ENCODE data around the gene TEX52. TPM values are rescaled to one million over a fixed set of nuclear protein-coding genes. Genes with fewer than 3 reads are reported as not detected.

Gene TEX52
- total and polyA plus RNA-seq, 2 of the 8 experiments (the other 6 are each of a cell fraction or from before 2014, with no cell fraction given), result not detected

DNA sequence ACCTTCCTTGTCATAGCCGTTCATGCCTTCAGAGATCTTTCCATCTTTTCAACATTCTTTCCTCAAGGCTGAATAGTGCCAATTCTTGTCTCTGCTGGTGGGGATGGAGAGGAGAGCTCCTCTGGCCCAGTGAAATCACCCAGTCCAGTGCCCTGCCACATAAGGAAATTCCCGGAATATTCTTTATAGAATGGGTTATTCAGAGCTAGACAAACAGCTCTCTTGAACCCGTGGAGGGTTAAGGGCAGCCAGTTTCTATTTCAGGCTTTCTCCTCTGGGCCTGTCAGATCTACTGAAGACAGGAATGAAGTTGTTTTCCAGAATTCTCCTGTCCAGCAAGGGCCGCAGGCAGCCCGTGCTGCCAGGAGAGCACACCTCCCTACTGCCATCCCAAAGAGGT, 13.9 kb downstream of the TEX52 start:
- H3K9ac ChIP-seq (replicated peaks in 1 of 4; ENCODE audit: extremely low read depth in 1 of 4, low read depth in 3 of 4, low read length in 3 of 4), result no peak overlapping the region
- no peak overlapping the region for H2BK5ac ChIP-seq (ENCODE audit: low read depth, low read length)
- no peak overlapping the region for H3K56ac ChIP-seq (replicated peaks; ENCODE audit: insufficient read length, low read depth, low read length)
- no peak overlapping the region for H2AK5ac ChIP-seq (ENCODE audit: low read depth, low read length)
- peaks cover 0 to 3% of the 10 kb centered on the region in 2 experiments for H4K20me1 ChIP-seq (replicated peaks in 1 of 2; ENCODE audit: control insufficient read depth in 1 of 2, insufficient read depth in 2 of 2, low read length in 2 of 2)
- no peaks in the 10 kb centered on the region for H3K79me2 ChIP-seq (ENCODE audit: control insufficient read depth in 1 of 2, insufficient read depth in 2 of 2, low read length in 2 of 2)
- H3K4me2 ChIP-seq (ENCODE audit: insufficient read depth in 1 of 2, low read depth in 2 of 2, low read length in 2 of 2), result no peak overlapping the region
- no peak overlapping the region for H4K5ac ChIP-seq (ENCODE audit: insufficient read length, low read depth, low read length)
- CTCF ChIA-PET (ENCODE audit: partially characterized antibody), result interaction anchor here (0.9 to 6.3 kb wide), 7 partner anchors 9 to 161 kb away, joined by 3 to 84 read pairs (median 3); partner anchors contain the start of gene TEX52
- no peak overlapping the region for H3K4ac ChIP-seq (replicated peaks; ENCODE audit: insufficient read length, low read depth, low read length)
- no peak overlapping the region for H2AFZ ChIP-seq (ENCODE audit: low read length)
- no peak overlapping the region; the same call in 1 of the 2 replicates for H4K8ac ChIP-seq (ENCODE audit: extremely low read depth, insufficient read depth, low read length)
- H2BK15ac ChIP-seq (ENCODE audit: low read length), result no peak overlapping the region
- no peak overlapping the region for H3K23ac ChIP-seq (ENCODE audit: insufficient read length)
- FAIRE-seq, result no peak
- no peaks in the 10 kb centered on the region for H3K79me1 ChIP-seq (ENCODE audit: low read depth, low read length)
- H3K4me1 ChIP-seq (replicated peaks in 1 of 4; ENCODE audit: control insufficient read depth in 3 of 4, insufficient read depth in 4 of 4, low read length in 3 of 4), result peaks cover 0 to 4% (median 3%) of the 10 kb centered on the region in 4 experiments; a peak in 6 of 7 replicates
- DNase-seq (ENCODE audit: low read depth in 1 of 2, low spot score in 2 of 2), result no peak
- H4K91ac ChIP-seq (replicated peaks; ENCODE audit: insufficient read length, low read length), result no peak overlapping the region
- WGBS, 2 experiments (ENCODE audit: extremely low coverage in 1 of 2, insufficient coverage in 1 of 2, insufficient read length in 1 of 2, insufficient replicate concordance in 2 of 2, low coverage in 1 of 2, low lambda C conversion rate in 2 of 2, missing lambda C conversion rate in 1 of 2), result 96% methylated on average over 5 of the region's 5 CpGs; no CpG with 5 or more reads in 1 of the 2 experiments
- no peaks in the 10 kb centered on the region; a peak in 1 of 8 replicates for H3K36me3 ChIP-seq (ENCODE audit: control insufficient read depth in 2 of 4, insufficient read depth in 4 of 4, low read length in 3 of 4)
- H3K18ac ChIP-seq (ENCODE audit: extremely low read depth, low read length), result no peak overlapping the region
- no peak overlapping the region for H3K14ac ChIP-seq (ENCODE audit: insufficient read length)
- no peaks in the 10 kb centered on the region for H3K9me3 ChIP-seq (ENCODE audit: insufficient read depth in 2 of 2, low read depth in 1 of 2, low read length in 1 of 2)
- H2BK20ac ChIP-seq (ENCODE audit: low read length), result no peak overlapping the region
- no peak overlapping the region for H2BK12ac ChIP-seq (ENCODE audit: low read depth, low read length)
- H3K4me3 ChIP-seq (ENCODE audit: extremely low read depth in 1 of 4, insufficient read depth in 2 of 4, low read depth in 3 of 4, low read length in 4 of 4), result no peak overlapping the region
- H3K27ac ChIP-seq (ENCODE audit: low read depth, low read length), result no peak overlapping the region
- POLR2A ChIA-PET (ENCODE audit: partially characterized antibody), result interaction anchor here (1.0 to 1.3 kb wide), 3 partner anchors 9 to 18 kb away, joined by 4 to 5 read pairs (median 4); no protein-coding TSS in a partner anchor
- no peaks in the 10 kb centered on the region for H3K27me3 ChIP-seq (replicated peaks in 1 of 4; ENCODE audit: control insufficient read depth in 3 of 4, extremely low read depth in 1 of 4, insufficient read depth in 3 of 4, low read length in 3 of 4)
- no peaks in the 10 kb centered on the region for H3K23me2 ChIP-seq (ENCODE audit: low read depth, low read length)
- no peak overlapping the region for H2BK120ac ChIP-seq (replicated peaks; ENCODE audit: low read depth, low read length)
- no peak for TF ChIP-seq KDM1A (IDR thresholded peaks at IDR 0.05; ENCODE audit: borderline replicate concordance, low read length)
- TF ChIP-seq, protein P1, sequence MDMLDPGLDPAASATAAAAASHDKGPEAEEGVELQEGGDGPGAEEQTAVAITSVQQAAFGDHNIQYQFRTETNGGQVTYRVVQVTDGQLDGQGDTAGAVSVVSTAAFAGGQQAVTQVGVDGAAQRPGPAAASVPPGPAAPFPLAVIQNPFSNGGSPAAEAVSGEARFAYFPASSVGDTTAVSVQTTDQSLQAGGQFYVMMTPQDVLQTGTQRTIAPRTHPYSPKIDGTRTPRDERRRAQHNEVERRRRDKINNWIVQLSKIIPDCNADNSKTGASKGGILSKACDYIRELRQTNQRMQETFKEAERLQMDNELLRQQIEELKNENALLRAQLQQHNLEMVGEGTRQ (IDR thresholded peaks at IDR 0.05; ENCODE audit: low read length), result no peak
- no peak for TF ChIP-seq RXRA (IDR thresholded peaks at IDR 0.05; ENCODE audit: insufficient read depth, low read depth, low read length)
- no peak for TF ChIP-seq RAD21 (IDR thresholded peaks at IDR 0.05 in 1 of 2, conservative IDR thresholded peaks at IDR 0.05 in 1 of 2; ENCODE audit: low read depth in 2 of 2, low read length in 2 of 2)
- TF ChIP-seq, protein P2, sequence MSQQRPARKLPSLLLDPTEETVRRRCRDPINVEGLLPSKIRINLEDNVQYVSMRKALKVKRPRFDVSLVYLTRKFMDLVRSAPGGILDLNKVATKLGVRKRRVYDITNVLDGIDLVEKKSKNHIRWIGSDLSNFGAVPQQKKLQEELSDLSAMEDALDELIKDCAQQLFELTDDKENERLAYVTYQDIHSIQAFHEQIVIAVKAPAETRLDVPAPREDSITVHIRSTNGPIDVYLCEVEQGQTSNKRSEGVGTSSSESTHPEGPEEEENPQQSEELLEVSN (IDR thresholded peaks at IDR 0.05), result no peak
- no peak for TF ChIP-seq TEAD4 (IDR thresholded peaks at IDR 0.05; ENCODE audit: low read depth, low read length)
- TF ChIP-seq TAF7 (optimal IDR thresholded peaks at IDR 0.05; ENCODE audit: borderline replicate concordance, low read depth, low read length), result no peak
- TF ChIP-seq RBBP5 (IDR thresholded peaks at IDR 0.05; ENCODE audit: borderline replicate concordance, low read depth, low read length), result no peak
- no peak for TF ChIP-seq EZH2 (IDR thresholded peaks at IDR 0.05; ENCODE audit: low read depth, low read length, severe bottlenecking)
- no peak for TF ChIP-seq POLR2A (IDR thresholded peaks at IDR 0.05; ENCODE audit: control extremely low read depth in 1 of 2, low read depth in 2 of 2, low read length in 2 of 2)
- TF ChIP-seq POLR2AphosphoS5 (IDR thresholded peaks at IDR 0.05; ENCODE audit: low read depth, low read length), result no peak
- no peak for TF ChIP-seq NANOG (IDR thresholded peaks at IDR 0.05; ENCODE audit: insufficient read depth, low read depth, low read length, poor library complexity, severe bottlenecking)
